Suprapubic skin (tissue), 4 donors: ENCODE results near the gene MANBA. TPM values are rescaled to one million over a fixed set of nuclear protein-coding genes. Genes with fewer than 3 reads are reported as not detected.

Experiments used
- DNase-seq, 2 donors: peaks; one replicate each; pipeline ENCODE4 v3.0.0-alpha.2; 2019; ENCODE audit warnings: low spot score in 2 of 2
- H3K27ac ChIP-seq: fragments of 200-600 bp; sonication (generic); one replicate; pipeline ENCODE4 v1.5.1; 2019
- H3K27me3 ChIP-seq: fragments of 200-600 bp; sonication (generic); one replicate; pipeline ENCODE4 v1.5.1; 2019
- H3K36me3 ChIP-seq: fragments of 200-600 bp; sonication (generic); one replicate; pipeline ENCODE4 v1.5.1; 2019
- H3K4me1 ChIP-seq: fragments of 200-600 bp; sonication (generic); one replicate; pipeline ENCODE4 v1.5.1; 2019
- H3K4me3 ChIP-seq: fragments of 200-600 bp; sonication (generic); one replicate; pipeline ENCODE4 v1.5.1; 2019; ENCODE audit warnings: mild to moderate bottlenecking
- H3K9me3 ChIP-seq: fragments of 200-600 bp; sonication (generic); one replicate; pipeline ENCODE4 v1.5.1; 2019
- EP300 ChIP-seq: sonication (generic); formaldehyde crosslinking; IDR thresholded peaks from one replicate; pipeline ENCODE4 v1.6.1; 2017; ENCODE audit warnings: antibody characterized with exemption
- POLR2A ChIP-seq, 2 donors: fragments of 450-650 bp; IDR thresholded peaks; one replicate each; pipeline ENCODE4 v1.6.1; 2017; ENCODE audit warnings: antibody characterized with exemption in 2 of 2, mild to moderate bottlenecking in 2 of 2, moderate library complexity in 2 of 2
- POLR2AphosphoS5 ChIP-seq, 3 donors: sonication (generic); formaldehyde crosslinking; IDR thresholded peaks; one replicate each; pipeline ENCODE4 v1.6.1; 2017; ENCODE audit warnings: antibody characterized with exemption in 3 of 3
- WGBS: methylation state at CpG from one replicate; pipeline ENCODE4 v1.1.5; 2018; 5-methylcytosine and 5-hydroxymethylcytosine counted together
- total RNA-seq, 4 donors: library from RNA; depleted of rRNA; stranded (reverse); fragments of >200 nt; gene quantifications; one replicate each; pipeline ENCODE4 v1.1.0, GENCODE V29; 2016
- TF ChIP-seq, protein P1 (sequence below), 2 donors: fragments of 200-600 bp in 1 of 2; fragments of 450-650 bp in 1 of 2; sonication (generic) in 1 of 2; IDR thresholded peaks; one replicate each; pipeline ENCODE4 v1.5.1; 2016 to 2019; ENCODE audit warnings: antibody characterized with exemption in 2 of 2, mild to moderate bottlenecking in 1 of 2, moderate library complexity in 1 of 2

The MANBA gene
- total RNA-seq, 4 donors from 2014 or later, result 11.0 to 36.1 (median 21.1) TPM

DNA sequence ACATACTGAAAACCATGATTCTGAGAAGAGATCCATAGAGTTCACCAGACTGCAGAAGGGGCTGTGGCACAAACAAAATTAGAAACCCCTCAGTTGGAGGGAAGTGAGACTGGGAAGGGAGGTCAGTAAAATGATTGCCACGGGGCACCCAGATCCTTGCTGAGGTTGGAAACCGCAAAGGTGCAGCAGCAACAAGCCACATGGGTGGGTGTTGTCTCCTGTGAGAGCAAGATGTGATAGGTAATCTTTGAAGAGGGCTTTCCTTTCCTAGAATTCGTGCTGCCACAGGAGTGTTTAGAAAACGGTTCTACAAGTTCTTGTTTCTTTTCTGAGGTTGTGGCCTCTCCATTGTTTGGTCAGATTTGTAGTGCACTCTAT lies 174.1 kb downstream of the MANBA start:
- TF ChIP-seq, protein P1, sequence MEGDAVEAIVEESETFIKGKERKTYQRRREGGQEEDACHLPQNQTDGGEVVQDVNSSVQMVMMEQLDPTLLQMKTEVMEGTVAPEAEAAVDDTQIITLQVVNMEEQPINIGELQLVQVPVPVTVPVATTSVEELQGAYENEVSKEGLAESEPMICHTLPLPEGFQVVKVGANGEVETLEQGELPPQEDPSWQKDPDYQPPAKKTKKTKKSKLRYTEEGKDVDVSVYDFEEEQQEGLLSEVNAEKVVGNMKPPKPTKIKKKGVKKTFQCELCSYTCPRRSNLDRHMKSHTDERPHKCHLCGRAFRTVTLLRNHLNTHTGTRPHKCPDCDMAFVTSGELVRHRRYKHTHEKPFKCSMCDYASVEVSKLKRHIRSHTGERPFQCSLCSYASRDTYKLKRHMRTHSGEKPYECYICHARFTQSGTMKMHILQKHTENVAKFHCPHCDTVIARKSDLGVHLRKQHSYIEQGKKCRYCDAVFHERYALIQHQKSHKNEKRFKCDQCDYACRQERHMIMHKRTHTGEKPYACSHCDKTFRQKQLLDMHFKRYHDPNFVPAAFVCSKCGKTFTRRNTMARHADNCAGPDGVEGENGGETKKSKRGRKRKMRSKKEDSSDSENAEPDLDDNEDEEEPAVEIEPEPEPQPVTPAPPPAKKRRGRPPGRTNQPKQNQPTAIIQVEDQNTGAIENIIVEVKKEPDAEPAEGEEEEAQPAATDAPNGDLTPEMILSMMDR (IDR thresholded peaks at IDR 0.05), result no peak
- TF ChIP-seq POLR2AphosphoS5 (IDR thresholded peaks at IDR 0.05) (no peak), POLR2A (IDR thresholded peaks at IDR 0.05) (no peak), EP300 (no peak)
- no peaks in the 10 kb centered on the region for H3K9me3 ChIP-seq
- H3K27ac ChIP-seq, result no peak overlapping the region
- no peaks in the 10 kb centered on the region for H3K27me3 ChIP-seq
- WGBS, result 83% methylated on average over 4 of the region's 4 CpGs
- peaks cover 75% of the 10 kb centered on the region for H3K36me3 ChIP-seq
- no peak for DNase-seq
- no peaks in the 10 kb centered on the region for H3K4me1 ChIP-seq
- no peak overlapping the region for H3K4me3 ChIP-seq

DNA sequence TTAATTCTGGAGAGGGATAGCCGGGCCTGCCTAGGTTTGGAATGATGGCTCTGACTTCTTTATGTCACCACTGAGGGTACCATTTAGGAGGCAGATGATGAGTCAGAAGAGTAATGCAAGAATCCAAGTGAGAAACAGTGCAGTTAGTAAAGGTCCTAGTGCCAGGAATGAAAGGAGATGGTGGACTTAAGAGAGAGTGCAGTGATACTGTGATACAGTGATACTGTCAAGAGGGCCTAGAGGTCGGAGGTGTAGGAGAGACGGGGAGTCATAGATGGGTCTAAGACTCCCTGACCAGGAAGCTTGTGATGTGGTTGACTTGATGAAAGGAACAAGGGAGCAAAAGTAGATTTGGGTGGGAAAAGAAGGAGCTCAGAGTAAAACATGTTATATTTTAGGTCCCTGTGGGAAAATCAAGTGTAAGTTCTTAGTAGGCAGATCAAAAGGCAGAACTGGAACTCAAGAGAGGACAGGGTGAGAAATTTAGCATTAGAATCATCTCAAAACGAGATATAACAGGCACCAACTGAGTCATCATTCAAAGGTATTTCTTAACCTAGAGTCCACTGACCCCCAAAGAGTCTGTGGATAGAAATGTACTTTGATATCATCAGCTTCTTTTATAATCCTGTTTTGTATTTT lies 174.6 kb downstream of the MANBA start:
- no peaks in the 10 kb centered on the region for H3K27me3 ChIP-seq
- no peaks in the 10 kb centered on the region for H3K4me1 ChIP-seq
- TF ChIP-seq POLR2AphosphoS5 (IDR thresholded peaks at IDR 0.05), result no peak
- TF ChIP-seq, protein P1 (IDR thresholded peaks at IDR 0.05), result no peak
- no peak for TF ChIP-seq POLR2A (IDR thresholded peaks at IDR 0.05)
- TF ChIP-seq EP300, result no peak
- no peak overlapping the region for H3K4me3 ChIP-seq
- peaks cover 74% of the 10 kb centered on the region for H3K36me3 ChIP-seq
- H3K27ac ChIP-seq, result no peak overlapping the region
- WGBS, result 91% methylated on average over 4 of the region's 4 CpGs
- no peak for DNase-seq
- no peaks in the 10 kb centered on the region for H3K9me3 ChIP-seq

DNA sequence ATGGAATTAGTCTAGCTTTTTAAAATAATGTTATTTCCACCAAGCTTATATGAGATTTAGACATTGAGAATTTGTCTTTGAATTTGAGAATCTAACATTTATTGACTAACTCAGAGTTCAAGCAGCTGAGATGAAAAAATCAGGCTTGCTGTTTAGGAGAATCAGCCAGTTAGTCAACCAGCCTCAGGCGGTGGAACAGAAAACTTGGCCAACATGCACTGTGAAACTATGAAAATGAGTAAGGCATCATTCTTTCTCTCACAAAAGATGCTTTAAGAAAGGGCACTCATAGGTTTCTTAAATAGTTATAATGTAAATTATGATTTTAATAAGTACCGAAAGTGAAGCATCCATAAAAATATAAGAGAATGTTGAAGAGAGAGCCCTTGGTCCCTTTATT lies 175.4 kb downstream of the MANBA start:
- TF ChIP-seq POLR2AphosphoS5 (IDR thresholded peaks at IDR 0.05), result no peak
- no peak for TF ChIP-seq EP300
- no peak for TF ChIP-seq POLR2A (IDR thresholded peaks at IDR 0.05)
- TF ChIP-seq, protein P1 (IDR thresholded peaks at IDR 0.05), result no peak
- no peaks in the 10 kb centered on the region for H3K4me1 ChIP-seq
- no peak for DNase-seq
- no peak overlapping the region for H3K27ac ChIP-seq
- 73% methylated on average over 2 of the region's 2 CpGs for WGBS
- H3K27me3 ChIP-seq, result no peaks in the 10 kb centered on the region
- H3K36me3 ChIP-seq, result peaks cover 72% of the 10 kb centered on the region
- no peaks in the 10 kb centered on the region for H3K9me3 ChIP-seq
- H3K4me3 ChIP-seq, result no peak overlapping the region

DNA sequence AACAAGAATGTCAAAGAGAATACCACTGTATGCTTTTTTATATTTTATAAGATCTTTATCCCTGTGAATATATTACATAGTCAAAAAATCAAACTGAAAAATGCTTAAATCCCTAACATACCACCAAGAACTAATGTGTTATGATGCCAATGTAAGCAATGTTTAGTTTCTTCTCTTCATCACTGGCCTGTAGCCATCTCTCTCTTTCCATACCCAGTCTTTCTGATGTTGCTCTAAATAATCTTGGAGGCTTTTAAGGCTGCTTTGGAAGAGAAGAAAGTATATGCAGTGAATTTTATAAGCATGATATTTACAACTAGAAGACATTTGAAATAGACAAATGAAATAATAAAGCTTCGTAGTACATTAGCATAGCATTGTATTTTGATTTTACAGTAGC lies 176.7 kb downstream of the MANBA start:
- peaks cover 75% of the 10 kb centered on the region for H3K36me3 ChIP-seq
- no peaks in the 10 kb centered on the region for H3K4me1 ChIP-seq
- H3K27me3 ChIP-seq, result no peaks in the 10 kb centered on the region
- H3K9me3 ChIP-seq, result no peaks in the 10 kb centered on the region
- DNase-seq, result no peak
- 95% methylated on average over 1 of the region's 1 CpG for WGBS
- TF ChIP-seq POLR2A (IDR thresholded peaks at IDR 0.05), result no peak
- TF ChIP-seq, protein P1 (IDR thresholded peaks at IDR 0.05), result no peak
- TF ChIP-seq EP300, result no peak
- TF ChIP-seq POLR2AphosphoS5 (IDR thresholded peaks at IDR 0.05), result no peak
- no peak overlapping the region for H3K27ac ChIP-seq
- no peak overlapping the region for H3K4me3 ChIP-seq

Other genes starting within 250 kb of the MANBA start
- 100 to 1,000 TPM; 436 to 523 (median 488) TPM for gene UBE2D3, start 66.6 kb upstream of the MANBA start, total RNA-seq
- 10 to 100 TPM in 3 of 4 donors, 1 to 10 TPM in 1; 9.9 to 11.1 (median 10.4) TPM for gene CISD2, start 108.0 kb upstream of the MANBA start, total RNA-seq